Gastrocnemius medialis (tissue), 4 donors: ENCODE results near the gene MED9. TPM values are rescaled to one million over a fixed set of nuclear protein-coding genes. Genes with fewer than 3 reads are reported as not detected.

Experiments
- ATAC-seq, 2 donors: fragments of 150-250 bp; one replicate each; pipeline ENCODE4 v1.9.1; 2016
- DNase-seq, 2 donors: peaks; one replicate each; pipeline ENCODE4 v3.0.0-alpha.2; 2019
- H3K27ac ChIP-seq, 4 donors: fragments of 200-600 bp; sonication (generic); 1 replicate in 1 of 4; 2 replicates in 3 of 4; pipeline ENCODE4 v1.5.1; 2016 to 2018; ENCODE audit warnings: mild to moderate bottlenecking in 2 of 4, moderate library complexity in 1 of 4
- H3K27me3 ChIP-seq, 3 donors: fragments of 200-600 bp; sonication (generic) in 2 of 3; 1 replicate in 1 of 3; 2 replicates in 2 of 3; pipeline versions ENCODE4 v1.5.1 to v1.6.0; 2016 to 2019; ENCODE audit warnings: mild to moderate bottlenecking in 1 of 3, moderate library complexity in 1 of 3
- H3K36me3 ChIP-seq, 2 donors: fragments of 200-600 bp; sonication (generic) in 1 of 2; one replicate each; pipeline ENCODE4 v1.5.1; 2017 to 2018
- H3K4me1 ChIP-seq, 2 donors: fragments of 200-600 bp; sonication (generic) in 1 of 2; one replicate each; pipeline ENCODE4 v1.5.1; 2016 to 2017; ENCODE audit warnings: mild to moderate bottlenecking in 2 of 2
- H3K4me3 ChIP-seq, 4 donors: fragments of 200-600 bp; sonication (generic) in 3 of 4; 1 replicate in 1 of 4; 2 replicates in 3 of 4; pipeline ENCODE4 v1.5.1; 2016 to 2019; ENCODE audit warnings: mild to moderate bottlenecking in 2 of 4
- H3K9me3 ChIP-seq, 3 donors: fragments of 200-600 bp; sonication (generic) in 2 of 3; 1 replicate in 1 of 3; 2 replicates in 2 of 3; pipeline ENCODE4 v1.5.1; 2016 to 2019
- POLR2A ChIP-seq, 2 donors: fragments of 450-650 bp; IDR thresholded peaks; one replicate each; pipeline ENCODE4 v1.6.1; 2017; ENCODE audit warnings: antibody characterized with exemption in 2 of 2, mild to moderate bottlenecking in 2 of 2, moderate library complexity in 2 of 2
- in situ Hi-C, 4 donors: fragments of 200-750 bp; cut with MboI; loops; one replicate each; pipeline versions ENCODE4 v1.15.0 to v1.8.0; 2017; ENCODE audit warnings: low sequenced_read_pairs in 4 of 4
- intact Hi-C: fragments of 100-400 bp; cut with DNase I; formaldehyde crosslinking; loops from one replicate; pipeline ENCODE4 v1.15.1; 2023; ENCODE audit warnings: low total_unique reads
- total RNA-seq, 4 donors: library from RNA; depleted of rRNA; stranded (reverse); fragments of >200 nt; gene quantifications; one replicate each; pipeline versions ENCODE4 v1.1.0 to v1.2.3, GENCODE V29; 2016
- TF ChIP-seq, protein P1 (sequence below), 5 experiments: fragments of 450-650 bp in 3 of 5; fragments of 200-600 bp in 2 of 5; sonication (generic) in 2 of 5; IDR thresholded peaks in 4 of 5; conservative IDR thresholded peaks in 1 of 5; 1 replicate in 4 of 5; 2 replicates in 1 of 5; pipeline ENCODE4 v1.5.1; 2016 to 2019; ENCODE audit warnings: antibody characterized with exemption in 5 of 5, mild to moderate bottlenecking in 3 of 5, moderate library complexity in 3 of 5

Gene MED9
- total RNA-seq, 4 donors from 2014 or later = 20.4 to 33.7 (median 27.7) TPM

- H3K36me3 ChIP-seq = no peaks in the 10 kb centered on the region
- H3K4me3 ChIP-seq = peak overlapping the region; percentile 80 to 93 (median 90)
- ATAC-seq (no peak), DNase-seq (peak in 1 of 2 donors; percentile 14)
- TF ChIP-seq POLR2A (IDR thresholded peaks at IDR 0.05) = no peak
- TF ChIP-seq, protein P1, sequence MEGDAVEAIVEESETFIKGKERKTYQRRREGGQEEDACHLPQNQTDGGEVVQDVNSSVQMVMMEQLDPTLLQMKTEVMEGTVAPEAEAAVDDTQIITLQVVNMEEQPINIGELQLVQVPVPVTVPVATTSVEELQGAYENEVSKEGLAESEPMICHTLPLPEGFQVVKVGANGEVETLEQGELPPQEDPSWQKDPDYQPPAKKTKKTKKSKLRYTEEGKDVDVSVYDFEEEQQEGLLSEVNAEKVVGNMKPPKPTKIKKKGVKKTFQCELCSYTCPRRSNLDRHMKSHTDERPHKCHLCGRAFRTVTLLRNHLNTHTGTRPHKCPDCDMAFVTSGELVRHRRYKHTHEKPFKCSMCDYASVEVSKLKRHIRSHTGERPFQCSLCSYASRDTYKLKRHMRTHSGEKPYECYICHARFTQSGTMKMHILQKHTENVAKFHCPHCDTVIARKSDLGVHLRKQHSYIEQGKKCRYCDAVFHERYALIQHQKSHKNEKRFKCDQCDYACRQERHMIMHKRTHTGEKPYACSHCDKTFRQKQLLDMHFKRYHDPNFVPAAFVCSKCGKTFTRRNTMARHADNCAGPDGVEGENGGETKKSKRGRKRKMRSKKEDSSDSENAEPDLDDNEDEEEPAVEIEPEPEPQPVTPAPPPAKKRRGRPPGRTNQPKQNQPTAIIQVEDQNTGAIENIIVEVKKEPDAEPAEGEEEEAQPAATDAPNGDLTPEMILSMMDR (IDR thresholded peaks at IDR 0.05 in 4 of 5, conservative IDR thresholded peaks at IDR 0.05 in 1 of 5) = no peak
- H3K4me1 ChIP-seq = peaks cover 10 to 19% of the 10 kb centered on the region in 2 donors
- peak overlapping the region; percentile 82 to 97 (median 94) for H3K27ac ChIP-seq
- no peaks in the 10 kb centered on the region for H3K9me3 ChIP-seq
- in situ Hi-C loops (loop anchor here (5.0 to 10.0 kb wide), 2 partner anchors 75 to 142 kb away; no protein-coding TSS in a partner anchor), intact Hi-C loops (loop anchor here (1.0 to 10.0 kb wide), 3 partner anchors 29 to 452 kb away; partner anchors contain the start of gene MPRIP)
- no peaks in the 10 kb centered on the region for H3K27me3 ChIP-seq
Measured at GRCh38 chr17:17497065-17497844, 20.5 kb downstream of the MED9 start.

DNA sequence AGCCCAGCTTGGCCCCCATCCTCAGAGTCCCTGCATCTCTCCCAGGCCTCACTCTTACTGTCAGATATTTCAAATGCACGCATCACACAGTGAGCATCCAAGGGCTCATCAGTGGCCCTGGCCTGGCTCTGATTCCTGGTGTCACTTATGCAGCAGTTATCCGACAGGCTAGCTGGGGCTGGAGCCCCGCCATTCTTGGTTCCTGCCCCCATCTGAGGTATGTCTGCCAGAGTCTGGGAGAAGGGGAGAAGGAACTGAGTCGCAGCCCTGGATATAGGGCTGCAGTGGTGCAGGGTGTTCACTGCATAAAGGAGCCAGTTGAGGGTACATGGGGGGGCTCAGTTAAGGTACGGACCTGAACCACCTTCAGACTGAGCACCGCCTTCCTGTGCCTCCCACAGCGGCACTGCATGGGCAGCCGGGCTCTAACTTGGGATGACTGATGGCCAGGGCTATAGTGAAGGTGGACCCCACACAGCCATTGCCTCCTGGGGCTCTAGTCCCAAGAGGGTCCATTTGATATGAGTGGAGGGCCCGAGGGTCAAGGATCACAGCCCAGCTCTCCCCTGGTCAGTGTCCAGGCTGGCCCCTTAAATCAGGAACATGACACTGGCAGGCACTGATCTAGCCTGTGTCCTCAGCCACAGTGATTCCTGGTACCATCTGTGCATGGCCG lies 21.2 kb downstream of the MED9 start:
- DNase-seq (peak in 1 of 2 donors; percentile 10), ATAC-seq (no peak)
- intact Hi-C loops (loop anchor here (1.0 to 10.0 kb wide), 3 partner anchors 28 to 453 kb away; partner anchors contain the start of gene MPRIP), in situ Hi-C loops (loop anchor here (5.0 to 10.0 kb wide), 2 partner anchors 74 to 143 kb away; no protein-coding TSS in a partner anchor)
- no peaks in the 10 kb centered on the region for H3K9me3 ChIP-seq
- H3K4me3 ChIP-seq = no peak overlapping the region
- H3K27me3 ChIP-seq = no peaks in the 10 kb centered on the region
- no peaks in the 10 kb centered on the region for H3K36me3 ChIP-seq
- no peak overlapping the region for H3K27ac ChIP-seq
- no peak for TF ChIP-seq POLR2A (IDR thresholded peaks at IDR 0.05)
- TF ChIP-seq, protein P1 (IDR thresholded peaks at IDR 0.05 in 4 of 5, conservative IDR thresholded peaks at IDR 0.05 in 1 of 5) = no peak
- H3K4me1 ChIP-seq = peaks cover 10 to 11% of the 10 kb centered on the region in 2 donors

DNA sequence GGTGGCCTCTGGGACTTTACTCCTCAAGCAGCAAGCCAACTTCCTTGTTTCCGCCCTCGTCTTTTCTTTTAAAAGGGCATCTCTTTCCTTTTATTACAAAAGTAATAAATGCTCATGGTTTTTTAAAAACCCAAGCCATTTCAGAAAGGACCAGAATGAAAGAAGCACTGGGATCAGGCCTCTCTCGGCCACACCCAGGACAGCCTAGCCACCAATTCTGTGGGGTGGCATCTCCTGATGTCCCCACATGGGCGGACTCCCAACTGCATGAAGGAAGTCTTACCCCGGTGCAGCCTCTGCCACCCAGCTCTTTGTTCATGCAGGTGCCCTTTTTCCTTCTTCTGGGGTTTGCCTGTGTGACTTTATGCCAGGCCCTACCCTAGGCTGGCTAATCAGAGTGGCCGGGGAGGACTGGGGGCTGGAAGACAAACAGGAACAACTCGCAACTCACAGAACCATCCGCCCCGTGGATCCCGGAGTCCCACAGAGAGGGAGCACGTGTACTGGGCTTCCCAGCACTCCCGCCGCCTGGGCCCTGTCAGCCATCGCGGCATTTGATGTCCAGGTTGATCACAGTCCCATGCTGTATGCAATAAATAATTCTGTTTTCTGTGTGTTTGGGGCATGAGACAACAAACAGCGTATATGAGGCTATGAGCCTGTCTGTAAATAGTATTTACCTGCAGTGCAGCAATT lies 22.0 kb downstream of the MED9 start:
- no peak overlapping the region for H3K4me3 ChIP-seq
- TF ChIP-seq, protein P1 (IDR thresholded peaks at IDR 0.05 in 4 of 5, conservative IDR thresholded peaks at IDR 0.05 in 1 of 5) = no peak
- no peak for TF ChIP-seq POLR2A (IDR thresholded peaks at IDR 0.05)
- in situ Hi-C loops (loop anchor here (5.0 to 10.0 kb wide), 2 partner anchors 74 to 144 kb away; no protein-coding TSS in a partner anchor), intact Hi-C loops (loop anchor here (10.0 kb wide), 1 partner anchor 454 kb away; the partner anchor contains the start of gene MPRIP)
- H3K4me1 ChIP-seq = peaks cover 5 to 7% of the 10 kb centered on the region in 2 donors
- no peaks in the 10 kb centered on the region for H3K9me3 ChIP-seq
- H3K27ac ChIP-seq = no peak overlapping the region
- no peaks in the 10 kb centered on the region for H3K36me3 ChIP-seq
- no peaks in the 10 kb centered on the region for H3K27me3 ChIP-seq
- DNase-seq (no peak), ATAC-seq (no peak)

- H3K9me3 ChIP-seq = no peaks in the 10 kb centered on the region
- H3K27me3 ChIP-seq = no peaks in the 10 kb centered on the region
- DNase-seq = no peak
- H3K4me1 ChIP-seq = peaks cover 5 to 6% of the 10 kb centered on the region in 2 donors
- TF ChIP-seq, protein P1 (IDR thresholded peaks at IDR 0.05 in 4 of 5, conservative IDR thresholded peaks at IDR 0.05 in 1 of 5) = no peak
- TF ChIP-seq POLR2A (IDR thresholded peaks at IDR 0.05) = no peak
- ATAC-seq = no peak
- no peaks in the 10 kb centered on the region for H3K36me3 ChIP-seq
- H3K27ac ChIP-seq = no peak overlapping the region
- in situ Hi-C loops (loop anchor here (5.0 to 10.0 kb wide), 3 partner anchors 68 to 145 kb away; no protein-coding TSS in a partner anchor), intact Hi-C loops (loop anchor here (10.0 kb wide), 1 partner anchor 455 kb away; the partner anchor contains the start of gene MPRIP)
- no peak overlapping the region for H3K4me3 ChIP-seq
Measured at GRCh38 chr17:17499402-17500145, 22.8 kb downstream of the MED9 start.
